ENCODE data around the gene NFIC. TPM values are rescaled to one million over a fixed set of nuclear protein-coding genes. Genes with fewer than 3 reads are reported as not detected.

NFIC gene
- total RNA-seq, 2 experiments from 2014 or later, result 1.5 to 1.7 TPM

GRCh38 chr19:3482507-3483225, 116.3 kb downstream of the NFIC start:
- POLR2A ChIA-PET, result interaction anchor here (0.6 kb wide), 1 partner anchor 149 kb away, joined by 3 read pairs; no protein-coding TSS in a partner anchor
- DNase-seq (ENCODE audit: low spot score), result no peak
- Histone ChIP-seq H3K4me2 (ENCODE audit: low read length) (0 out of 2 replicates have a peak overlapping the region, but pooled peaks have one; percentile 92), H3K4me3 (ENCODE audit: low read depth, low read length, poor library complexity, severe bottlenecking) (no peak overlapping the region), H3K9me3 (ENCODE audit: low read length) (no peaks in the 10 kb centered on the region), H3K27ac (ENCODE audit: low read depth, low read length, poor library complexity, severe bottlenecking) (peak overlapping the region; percentile 84), H3K36me3 (ENCODE audit: insufficient read depth, low read length) (no peaks in the 10 kb centered on the region), H2AFZ (ENCODE audit: low read length) (no peak overlapping the region), H4K20me1 (ENCODE audit: insufficient read depth, low read length) (no peaks in the 10 kb centered on the region), H3K9me2 (ENCODE audit: insufficient read depth, low read length) (no peaks in the 10 kb centered on the region), H3K79me2 (ENCODE audit: insufficient read depth, low read depth, low read length) (no peaks in the 10 kb centered on the region), H3K4me1 (ENCODE audit: insufficient read depth, low read length, poor library complexity, severe bottlenecking) (peaks cover 47% of the 10 kb centered on the region)
- no TSS peak for BruUV-seq (replicated peaks)
- intact Hi-C loops (cut with micrococcal nuclease; ENCODE audit: unreplicated experiment), result no loop called here
- CTCF ChIA-PET (ENCODE audit: unreplicated experiment), result no interaction called here
- TF ChIP-seq CTCF (conservative IDR thresholded peaks at IDR 0.05; ENCODE audit: low read length) (no peak), EZH2phosphoT487 (IDR thresholded peaks at IDR 0.05; ENCODE audit: borderline replicate concordance, low read depth, low read length) (no peak)

GRCh38 chr19:3483226-3483628, 116.8 kb downstream of the NFIC start, which contains the start of gene SMIM44:
SMIM44 (minus strand) TSS chr19:3483441; CDS start chr19:3483403, 38 bp downstream.
- POLR2A ChIA-PET, result no interaction called here
- intact Hi-C loops (cut with micrococcal nuclease; ENCODE audit: unreplicated experiment), result no loop called here
- no TSS peak for BruUV-seq (replicated peaks)
- no peak within 1 kb of the TSS for H2AFZ ChIP-seq (ENCODE audit: low read length)
- CTCF ChIA-PET (ENCODE audit: unreplicated experiment), result no interaction called here
- H4K20me1 ChIP-seq (ENCODE audit: insufficient read depth, low read length), result no peaks in the 10 kb centered on the region
- peaks cover 44% of the 10 kb centered on the region for H3K4me1 ChIP-seq (ENCODE audit: insufficient read depth, low read length, poor library complexity, severe bottlenecking)
- no peaks in the 10 kb centered on the region for H3K79me2 ChIP-seq (ENCODE audit: insufficient read depth, low read depth, low read length)
- H3K9me2 ChIP-seq (ENCODE audit: insufficient read depth, low read length), result no peaks in the 10 kb centered on the region
- H3K9me3 ChIP-seq (ENCODE audit: low read length), result no peaks in the 10 kb centered on the region
- H3K4me2 ChIP-seq (ENCODE audit: low read length), result 0 out of 2 replicates have a peak within 1 kb of the TSS, but pooled peaks have one; percentile 92
- H3K36me3 ChIP-seq (ENCODE audit: insufficient read depth, low read length), result no peaks in the 10 kb centered on the region
- H3K4me3 ChIP-seq (ENCODE audit: low read depth, low read length, poor library complexity, severe bottlenecking), result no peak within 1 kb of the TSS
- peak within 1 kb of the TSS; percentile 84 for H3K27ac ChIP-seq (ENCODE audit: low read depth, low read length, poor library complexity, severe bottlenecking)
- DNase-seq (ENCODE audit: low spot score), result no peak
- TF ChIP-seq EZH2phosphoT487 (IDR thresholded peaks at IDR 0.05; ENCODE audit: borderline replicate concordance, low read depth, low read length) (no peak), CTCF (conservative IDR thresholded peaks at IDR 0.05; ENCODE audit: low read length) (no peak)
